Measurements from ENCODE around the gene DDX10. TPM values are rescaled to one million over a fixed set of nuclear protein-coding genes. Genes with fewer than 3 reads are reported as not detected.

DDX10 gene
- total and polyA plus RNA-seq, 7 donors, result 12.0 to 41.0 (median 18.2) TPM

DNA sequence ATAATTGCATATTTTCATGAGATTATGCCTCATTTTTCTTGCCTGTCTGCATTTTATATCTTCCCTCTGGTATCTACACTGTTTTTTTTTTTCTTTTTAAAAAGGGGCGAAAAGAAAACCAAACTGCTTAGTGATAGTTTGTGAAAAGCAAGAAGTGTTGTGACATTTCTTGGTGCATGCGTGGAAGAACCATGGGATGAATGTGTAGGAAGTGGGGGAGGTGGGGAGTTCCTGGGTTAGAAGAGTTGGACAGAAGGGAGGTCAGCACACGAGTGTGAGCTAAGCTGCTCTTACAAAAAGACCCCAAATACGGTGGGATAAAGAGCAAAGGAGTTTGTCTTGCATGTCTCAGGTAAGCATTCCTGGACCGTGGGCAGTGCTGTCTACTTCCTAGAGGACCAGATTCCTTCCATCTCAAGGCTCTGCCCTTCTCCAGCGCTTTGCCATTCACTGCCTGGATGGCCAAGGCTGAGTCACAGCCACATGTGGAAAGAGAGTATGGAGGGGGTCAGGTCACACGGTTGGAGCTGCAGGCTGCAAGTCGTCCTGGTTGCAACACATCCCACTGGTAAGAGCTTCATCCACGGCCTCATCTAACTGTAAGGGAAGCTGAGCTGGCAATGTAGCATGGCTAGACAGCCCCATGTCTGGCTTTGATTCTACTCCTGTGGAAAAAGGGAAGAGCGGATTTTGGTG, 300.6 kb downstream of the DDX10 start:
- no peaks in the 10 kb centered on the region for H3K9me3 ChIP-seq
- no peak for DNase-seq
- intact Hi-C loops (cut with DNase I), result no loop called here
- no peak overlapping the region for H3K4me3 ChIP-seq
- no peak overlapping the region for H3K27ac ChIP-seq
- peaks cover 0 to 15% (median 12%) of the 10 kb centered on the region in 4 donors for H3K4me1 ChIP-seq
- H3K36me3 ChIP-seq, result no peaks in the 10 kb centered on the region
- WGBS, 2 donors, result 73 to 75% methylated on average over 10 of the region's 10 CpGs
- TF ChIP-seq POLR2A (IDR thresholded peaks at IDR 0.05) (no peak), EP300 (IDR thresholded peaks at IDR 0.05) (no peak), POLR2AphosphoS5 (IDR thresholded peaks at IDR 0.05) (no peak)
- TF ChIP-seq, protein P1, sequence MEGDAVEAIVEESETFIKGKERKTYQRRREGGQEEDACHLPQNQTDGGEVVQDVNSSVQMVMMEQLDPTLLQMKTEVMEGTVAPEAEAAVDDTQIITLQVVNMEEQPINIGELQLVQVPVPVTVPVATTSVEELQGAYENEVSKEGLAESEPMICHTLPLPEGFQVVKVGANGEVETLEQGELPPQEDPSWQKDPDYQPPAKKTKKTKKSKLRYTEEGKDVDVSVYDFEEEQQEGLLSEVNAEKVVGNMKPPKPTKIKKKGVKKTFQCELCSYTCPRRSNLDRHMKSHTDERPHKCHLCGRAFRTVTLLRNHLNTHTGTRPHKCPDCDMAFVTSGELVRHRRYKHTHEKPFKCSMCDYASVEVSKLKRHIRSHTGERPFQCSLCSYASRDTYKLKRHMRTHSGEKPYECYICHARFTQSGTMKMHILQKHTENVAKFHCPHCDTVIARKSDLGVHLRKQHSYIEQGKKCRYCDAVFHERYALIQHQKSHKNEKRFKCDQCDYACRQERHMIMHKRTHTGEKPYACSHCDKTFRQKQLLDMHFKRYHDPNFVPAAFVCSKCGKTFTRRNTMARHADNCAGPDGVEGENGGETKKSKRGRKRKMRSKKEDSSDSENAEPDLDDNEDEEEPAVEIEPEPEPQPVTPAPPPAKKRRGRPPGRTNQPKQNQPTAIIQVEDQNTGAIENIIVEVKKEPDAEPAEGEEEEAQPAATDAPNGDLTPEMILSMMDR (IDR thresholded peaks at IDR 0.05), result no peak
- peaks cover 0 to 15% (median 0%) of the 10 kb centered on the region in 3 donors for H3K27me3 ChIP-seq

- intact Hi-C loops (cut with DNase I), result no loop called here
- peaks cover 0 to 17% (median 0%) of the 10 kb centered on the region in 3 donors for H3K27me3 ChIP-seq
- no peak overlapping the region for H3K27ac ChIP-seq
- TF ChIP-seq, protein P1 (IDR thresholded peaks at IDR 0.05), result no peak
- no peak for TF ChIP-seq EP300 (IDR thresholded peaks at IDR 0.05)
- no peak for TF ChIP-seq POLR2A (IDR thresholded peaks at IDR 0.05)
- no peak for TF ChIP-seq POLR2AphosphoS5 (IDR thresholded peaks at IDR 0.05)
- 95 to 96% methylated on average over 4 of the region's 4 CpGs for WGBS, 2 donors
- H3K4me3 ChIP-seq, result no peak overlapping the region
- H3K4me1 ChIP-seq, result peaks cover 0 to 15% (median 12%) of the 10 kb centered on the region in 4 donors
- H3K36me3 ChIP-seq, result no peaks in the 10 kb centered on the region
- DNase-seq, result no peak
- no peaks in the 10 kb centered on the region for H3K9me3 ChIP-seq
Observed at GRCh38 chr11:108966206-108966605, 301.3 kb downstream of the DDX10 start.

DNA sequence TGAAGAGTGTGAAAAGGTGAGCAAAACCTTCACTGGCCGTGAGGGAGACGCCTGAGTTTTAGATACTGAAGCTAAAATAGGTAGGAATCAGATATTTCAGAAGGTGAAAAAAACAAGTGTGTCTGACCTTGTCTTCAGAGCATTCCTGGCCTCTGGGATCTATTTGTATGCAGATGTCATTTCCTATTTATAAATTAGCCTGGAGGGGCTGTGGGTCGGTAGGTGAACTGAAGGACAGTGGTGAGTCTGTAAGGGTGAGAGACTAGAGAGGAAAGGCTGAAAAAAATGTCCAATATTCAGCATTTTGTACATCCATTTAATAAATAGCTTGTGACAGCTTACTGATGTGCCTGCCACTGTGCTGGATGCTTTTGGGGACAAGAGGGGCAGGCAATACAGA, 302.1 kb downstream of the DDX10 start:
- Histone ChIP-seq H3K9me3 (no peaks in the 10 kb centered on the region), H3K4me1 (peaks cover 0 to 15% (median 12%) of the 10 kb centered on the region in 4 donors), H3K4me3 (no peak overlapping the region), H3K27ac (no peak overlapping the region), H3K27me3 (peaks cover 0 to 10% (median 0%) of the 10 kb centered on the region in 3 donors), H3K36me3 (no peaks in the 10 kb centered on the region)
- DNase-seq, result no peak
- TF ChIP-seq EP300 (IDR thresholded peaks at IDR 0.05), result no peak
- no peak for TF ChIP-seq POLR2AphosphoS5 (IDR thresholded peaks at IDR 0.05)
- TF ChIP-seq, protein P1 (IDR thresholded peaks at IDR 0.05), result no peak
- no peak for TF ChIP-seq POLR2A (IDR thresholded peaks at IDR 0.05)
- intact Hi-C loops (cut with DNase I), result no loop called here
- 35 to 49% methylated on average over 3 of the region's 3 CpGs for WGBS, 2 donors

GRCh38 chr11:108967571-108967970, 302.7 kb downstream of the DDX10 start:
- DNase-seq, result peak; percentile 65
- intact Hi-C loops (cut with DNase I), result no loop called here
- 70 to 77% methylated on average over 7 of the region's 7 CpGs for WGBS, 2 donors
- Histone ChIP-seq H3K36me3 (no peaks in the 10 kb centered on the region), H3K9me3 (no peaks in the 10 kb centered on the region), H3K4me1 (peaks cover 0 to 15% (median 12%) of the 10 kb centered on the region in 4 donors), H3K27ac (peak overlapping the region in 2 of 4 donors; percentile 10 to 55), H3K27me3 (peaks cover 0 to 9% (median 0%) of the 10 kb centered on the region in 3 donors), H3K4me3 (no peak overlapping the region)
- TF ChIP-seq POLR2AphosphoS5 (IDR thresholded peaks at IDR 0.05), result peak in 3 of 4 donors; percentile 67 to 74 (median 72)
- TF ChIP-seq, protein P1 (IDR thresholded peaks at IDR 0.05), result no peak
- peak in 1 of 4 donors; percentile 45 for TF ChIP-seq EP300 (IDR thresholded peaks at IDR 0.05)
- no peak for TF ChIP-seq POLR2A (IDR thresholded peaks at IDR 0.05)
